Pancreas (tissue), 10 donors: ENCODE data around the gene POU6F2. TPM values are rescaled to one million over a fixed set of nuclear protein-coding genes. Genes with fewer than 3 reads are reported as not detected.

Source experiments
- ATAC-seq, 4 donors: fragments of 200-7000 bp; cut with Tn5 transposase; one replicate each; pipeline versions ENCODE4 v1.8.0 to v1.9.1; 2020; ENCODE audit warnings: mild to moderate bottlenecking in 4 of 4, moderate library complexity in 4 of 4
- DNase-seq, 6 donors: peaks; one replicate each; pipeline ENCODE4 v3.0.0-alpha.2; 2020
- FAIRE-seq: peaks from 2 replicates; lab custom pipeline; 2012; peaks lifted over from hg19 to GRCh38; lab: Jason Lieb, UNC
- H3K27ac ChIP-seq, 4 donors: fragments of 200-600 bp; sonication (generic); 1 replicate in 3 of 4; 2 replicates in 1 of 4; pipeline versions ENCODE4 v1.5.0 to v1.8.0; 2020
- H3K27me3 ChIP-seq, 4 donors: fragments of 200-600 bp; one replicate each; pipeline ENCODE4 v1.8.0; 2021
- H3K36me3 ChIP-seq, 3 donors: fragments of 200-600 bp; sonication (generic) in 1 of 3; one replicate each; pipeline versions ENCODE4 v1.5.0 to v1.8.0; 2020 to 2021
- H3K4me1 ChIP-seq, 3 donors: fragments of 200-600 bp; one replicate each; pipeline ENCODE4 v1.8.0; 2021
- H3K4me3 ChIP-seq, 4 donors: fragments of 200-600 bp; sonication (generic) in 2 of 4; one replicate each; pipeline versions ENCODE4 v1.5.0 to v1.8.0; 2020 to 2021
- H3K9me3 ChIP-seq, 4 donors: fragments of 200-600 bp; one replicate each; pipeline ENCODE4 v1.8.0; 2021
- CTCF ChIP-seq, 4 donors: fragments of 200-600 bp; sonication (generic) in 3 of 4; IDR thresholded peaks; one replicate each; pipeline versions ENCODE4 v1.5.0 to v1.8.0; 2021; ENCODE audit warnings: antibody characterized with exemption in 4 of 4
- WGBS, 2 donors: extraction: QIAGEN DNeasy Blood & Tissue Kit; methylation state at CpG; one replicate each; pipeline ENCODE4 v1.1.7; 2013; 5-methylcytosine and 5-hydroxymethylcytosine counted together
- intact Hi-C, 3 donors: fragments of 100-400 bp; cut with DNase I; formaldehyde crosslinking; loops; one replicate each; pipeline versions ENCODE4 v1.11.1 to v1.14.2; 2022
- polyA plus RNA-seq, 2 donors: library from polyadenylated mRNA; stranded (reverse); fragments of 200-250 nt; gene quantifications; one replicate each; pipeline ENCODE4 v1.2.3, GENCODE V29; 2013
- total RNA-seq, 6 donors: library from RNA; stranded (reverse); fragmentation: NEBNext Ultra II Directional in 4 of 6; extraction: Animal tissue kit (Norgen Biotek cat#: 25700) in 4 of 6; gene quantifications; one replicate each; pipeline versions ENCODE4 v1.2.1 to v1.2.4, GENCODE V29; 2021 to 2023
- donor health status: healthy with polysubstance abuse.
- donor health status: DM: no; HTN: no; CAD: no; lungs with moderate emphysema.
- donor health status: DM: no; HTN: no; CAD: no.
- donor health status: control.
- donor health status: control.
- donor health status: Bipolar disorder and iron deficiency.
- donor health status: DM: yes; HTN: yes; CAD: no.
- donor health status: DM: no; HTN: no; CAD: no.
- donor health status: DM: no; HTN: no; CAD: no.
- donor health status: DM: yes; HTN: yes; CAD: no.

The POU6F2 gene
- total and polyA plus RNA-seq, 8 donors, result 1.3 to 4.2 (median 2.4) TPM

GRCh38 chr7:38934051-38934450 is 43.7 kb upstream of the POU6F2 start:
- intact Hi-C loops, result loop anchor here in 1 of 3 donors (10.0 kb wide), 1 partner anchor 531 kb away; no protein-coding TSS in a partner anchor
- H3K36me3 ChIP-seq, result no peaks in the 10 kb centered on the region
- H3K4me1 ChIP-seq, result no peaks in the 10 kb centered on the region
- DNase-seq (no peak), FAIRE-seq (no peak), ATAC-seq (no peak)
- TF ChIP-seq CTCF (IDR thresholded peaks at IDR 0.05), result no peak
- H3K27ac ChIP-seq, result no peak overlapping the region
- no peak overlapping the region for H3K4me3 ChIP-seq
- WGBS, 2 donors, result 74 to 86% methylated on average over 3 of the region's 3 CpGs
- no peaks in the 10 kb centered on the region for H3K27me3 ChIP-seq
- no peaks in the 10 kb centered on the region for H3K9me3 ChIP-seq

- Histone ChIP-seq H3K36me3 (no peaks in the 10 kb centered on the region), H3K27me3 (no peaks in the 10 kb centered on the region), H3K4me3 (no peak overlapping the region), H3K4me1 (no peaks in the 10 kb centered on the region), H3K9me3 (no peaks in the 10 kb centered on the region), H3K27ac (no peak overlapping the region)
- DNase-seq (no peak), FAIRE-seq (no peak), ATAC-seq (no peak)
- 82 to 96% methylated on average over 10 of the region's 10 CpGs for WGBS, 2 donors
- TF ChIP-seq CTCF (IDR thresholded peaks at IDR 0.05), result no peak
- intact Hi-C loops, result loop anchor here in 1 of 3 donors (10.0 kb wide), 1 partner anchor 530 kb away; no protein-coding TSS in a partner anchor
These were observed 43.2 kb upstream of the POU6F2 start for GRCh38 chr7:38934536-38934935.

- H3K36me3 ChIP-seq, result no peaks in the 10 kb centered on the region
- H3K27me3 ChIP-seq, result no peaks in the 10 kb centered on the region
- FAIRE-seq (no peak), DNase-seq (no peak), ATAC-seq (no peak)
- H3K4me3 ChIP-seq, result no peak overlapping the region
- H3K9me3 ChIP-seq, result no peaks in the 10 kb centered on the region
- 51 to 62% methylated on average over 1 of the region's 1 CpG for whole genome bisulfite sequencing, 2 donors
- intact Hi-C loops, result loop anchor here in 2 of 3 donors (5.0 to 10.0 kb wide), 2 partner anchors 526 to 528 kb away; no protein-coding TSS in a partner anchor
- no peaks in the 10 kb centered on the region for H3K4me1 ChIP-seq
- no peak overlapping the region for H3K27ac ChIP-seq
- TF ChIP-seq CTCF (IDR thresholded peaks at IDR 0.05), result no peak
These were observed 41.1 kb upstream of the POU6F2 start for GRCh38 chr7:38936641-38937040.

GRCh38 chr7:38938001-38938485 is 39.7 kb upstream of the POU6F2 start:
- TF ChIP-seq CTCF (IDR thresholded peaks at IDR 0.05), result no peak
- no peaks in the 10 kb centered on the region for H3K4me1 ChIP-seq
- no peaks in the 10 kb centered on the region for H3K36me3 ChIP-seq
- no peak for DNase-seq
- H3K27me3 ChIP-seq, result no peaks in the 10 kb centered on the region
- H3K27ac ChIP-seq, result no peak overlapping the region
- intact Hi-C loops, result loop anchor here in 2 of 3 donors (5.0 to 10.0 kb wide), 2 partner anchors 524 to 527 kb away; no protein-coding TSS in a partner anchor
- WGBS, 2 donors, result 27 to 32% methylated on average over 1 of the region's 1 CpG
- no peak for ATAC-seq
- H3K4me3 ChIP-seq, result no peak overlapping the region
- no peak for FAIRE-seq
- no peaks in the 10 kb centered on the region for H3K9me3 ChIP-seq

- Histone ChIP-seq H3K36me3 (no peaks in the 10 kb centered on the region), H3K9me3 (no peaks in the 10 kb centered on the region), H3K27ac (no peak overlapping the region), H3K4me1 (no peaks in the 10 kb centered on the region), H3K27me3 (no peaks in the 10 kb centered on the region), H3K4me3 (no peak overlapping the region)
- WGBS, 2 donors, result 60 to 64% methylated on average over 4 of the region's 4 CpGs
- DNase-seq, result no peak
- ATAC-seq, result no peak
- FAIRE-seq, result no peak
- TF ChIP-seq CTCF (IDR thresholded peaks at IDR 0.05), result no peak
- intact Hi-C loops, result loop anchor here in 2 of 3 donors (5.0 to 10.0 kb wide), 2 partner anchors 524 to 526 kb away; no protein-coding TSS in a partner anchor
These were observed 39.1 kb upstream of the POU6F2 start for GRCh38 chr7:38938589-38938988.
